ENCODE data around the gene SPATS2.

GRCh38 chr12:49368240-49368600 is 958 bp downstream of the SPATS2 start:
- TF ChIP-seq, protein P1, sequence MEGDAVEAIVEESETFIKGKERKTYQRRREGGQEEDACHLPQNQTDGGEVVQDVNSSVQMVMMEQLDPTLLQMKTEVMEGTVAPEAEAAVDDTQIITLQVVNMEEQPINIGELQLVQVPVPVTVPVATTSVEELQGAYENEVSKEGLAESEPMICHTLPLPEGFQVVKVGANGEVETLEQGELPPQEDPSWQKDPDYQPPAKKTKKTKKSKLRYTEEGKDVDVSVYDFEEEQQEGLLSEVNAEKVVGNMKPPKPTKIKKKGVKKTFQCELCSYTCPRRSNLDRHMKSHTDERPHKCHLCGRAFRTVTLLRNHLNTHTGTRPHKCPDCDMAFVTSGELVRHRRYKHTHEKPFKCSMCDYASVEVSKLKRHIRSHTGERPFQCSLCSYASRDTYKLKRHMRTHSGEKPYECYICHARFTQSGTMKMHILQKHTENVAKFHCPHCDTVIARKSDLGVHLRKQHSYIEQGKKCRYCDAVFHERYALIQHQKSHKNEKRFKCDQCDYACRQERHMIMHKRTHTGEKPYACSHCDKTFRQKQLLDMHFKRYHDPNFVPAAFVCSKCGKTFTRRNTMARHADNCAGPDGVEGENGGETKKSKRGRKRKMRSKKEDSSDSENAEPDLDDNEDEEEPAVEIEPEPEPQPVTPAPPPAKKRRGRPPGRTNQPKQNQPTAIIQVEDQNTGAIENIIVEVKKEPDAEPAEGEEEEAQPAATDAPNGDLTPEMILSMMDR (IDR thresholded peaks at IDR 0.05 in 4 of 5, conservative IDR thresholded peaks at IDR 0.05 in 1 of 5), result no peak
- no peak for TF ChIP-seq POLR2A (IDR thresholded peaks at IDR 0.05)
